Sigmoid colon (tissue), 7 donors: ENCODE measurements around the gene ITPR2. TPM values are rescaled to one million over a fixed set of nuclear protein-coding genes. Genes with fewer than 3 reads are reported as not detected.
"Not testable (repeated sequence)": the region's sequence is repeated elsewhere in the genome, so short reads cannot be mapped to it uniquely, and the experiment has no call there.

Experiments used
- DNase-seq: peaks from one replicate; pipeline ENCODE4 v3.0.0-alpha.2; 2019
- H3K27ac ChIP-seq, 4 donors: fragments of 200-600 bp; sonication (generic); one replicate each; pipeline ENCODE4 v1.5.1; 2016 to 2019; ENCODE audit warnings: mild to moderate bottlenecking in 1 of 4
- H3K27me3 ChIP-seq, 3 donors: fragments of 200-600 bp; sonication (generic); one replicate each; pipeline ENCODE4 v1.5.1; 2019; ENCODE audit warnings: mild to moderate bottlenecking in 1 of 3
- H3K36me3 ChIP-seq, 4 donors: fragments of 200-600 bp; sonication (generic); one replicate each; pipeline ENCODE4 v1.5.1; 2016 to 2019
- H3K4me1 ChIP-seq, 4 donors: fragments of 200-600 bp; sonication (generic); one replicate each; pipeline ENCODE4 v1.5.1; 2017 to 2019
- H3K4me3 ChIP-seq, 4 donors: fragments of 200-600 bp; sonication (generic); one replicate each; pipeline ENCODE4 v1.5.1; 2017 to 2019; ENCODE audit warnings: mild to moderate bottlenecking in 2 of 4, moderate library complexity in 1 of 4
- H3K9me3 ChIP-seq, 4 donors: fragments of 200-600 bp in 3 of 4; sonication (generic) in 3 of 4; one replicate each; pipeline versions ENCODE4 v1.5.1 to v1.6.1; 2013 to 2019
- EP300 ChIP-seq, 4 donors: sonication (generic); formaldehyde crosslinking; IDR thresholded peaks; one replicate each; pipeline ENCODE4 v1.6.1; 2017; ENCODE audit warnings: antibody characterized with exemption in 4 of 4
- POLR2A ChIP-seq, 2 donors: fragments of 450-650 bp; IDR thresholded peaks; one replicate each; pipeline ENCODE4 v1.6.1; 2016; ENCODE audit warnings: antibody characterized with exemption in 2 of 2, mild to moderate bottlenecking in 2 of 2, moderate library complexity in 2 of 2
- POLR2AphosphoS5 ChIP-seq, 4 donors: sonication (generic); formaldehyde crosslinking; IDR thresholded peaks; one replicate each; pipeline ENCODE4 v1.6.1; 2017; ENCODE audit warnings: antibody characterized with exemption in 4 of 4
- WGBS, 2 donors: extraction: QIAGEN DNeasy Blood & Tissue Kit; methylation state at CpG; one replicate each; pipeline ENCODE4 v1.1.7; 2013; 5-methylcytosine and 5-hydroxymethylcytosine counted together
- intact Hi-C: fragments of 100-400 bp; cut with DNase I; formaldehyde crosslinking; loops from one replicate; pipeline ENCODE4 v1.15.1; 2023
- polyA plus RNA-seq, 3 donors: library from polyadenylated mRNA; stranded (reverse); fragments of 200-250 nt; gene quantifications; one replicate each; pipeline ENCODE4 v1.2.3, GENCODE V29; 2013
- total RNA-seq, 4 donors: library from RNA; depleted of rRNA; stranded (reverse); fragments of >200 nt; gene quantifications; one replicate each; pipeline ENCODE4 v1.1.0, GENCODE V29; 2016
- TF ChIP-seq, protein P1 (sequence below), 4 experiments: fragments of 450-650 bp in 3 of 4; fragments of 200-600 bp in 1 of 4; IDR thresholded peaks; one replicate each; pipeline ENCODE4 v1.5.1; 2016 to 2019; ENCODE audit warnings: antibody characterized with exemption in 4 of 4, mild to moderate bottlenecking in 3 of 4, moderate library complexity in 2 of 4
- donor health status: healthy with polysubstance abuse.
- donor health status: Bipolar disorder and iron deficiency.
- donor health status: healthy.

ITPR2 gene
- total and polyA plus RNA-seq, 7 donors = 1.4 to 78.1 (median 58.9) TPM

DNA sequence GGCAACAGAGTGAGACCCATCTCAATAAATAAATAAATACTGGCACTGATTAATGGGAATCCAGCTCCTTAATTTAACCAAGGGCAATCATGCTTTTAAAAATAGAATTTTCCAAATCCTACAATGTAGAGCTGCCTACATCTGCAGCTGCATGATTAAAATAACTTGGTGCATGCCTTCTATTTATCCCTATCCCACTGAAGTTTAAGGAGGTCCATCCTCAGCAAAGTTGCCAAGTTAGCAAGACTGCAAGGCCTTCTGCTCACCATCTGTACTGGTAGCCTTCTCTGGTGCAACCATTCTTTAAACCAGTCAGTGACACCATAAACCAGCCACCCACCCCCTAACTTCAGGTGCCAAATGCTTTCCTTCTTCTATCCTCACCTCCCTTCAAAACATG, 226.1 kb downstream of the ITPR2 start:
- Histone ChIP-seq H3K4me3 (no peak overlapping the region), H3K9me3 (no peaks in the 10 kb centered on the region), H3K36me3 (peaks cover 0 to 8% (median under 1%) of the 10 kb centered on the region in 4 donors), H3K27me3 (no peaks in the 10 kb centered on the region), H3K4me1 (no peaks in the 10 kb centered on the region), H3K27ac (no peak overlapping the region)
- intact Hi-C loops = no loop called here
- no peak for DNase-seq
- TF ChIP-seq EP300 (IDR thresholded peaks at IDR 0.05) = no peak
- TF ChIP-seq POLR2AphosphoS5 (IDR thresholded peaks at IDR 0.05) = no peak
- TF ChIP-seq, protein P1, sequence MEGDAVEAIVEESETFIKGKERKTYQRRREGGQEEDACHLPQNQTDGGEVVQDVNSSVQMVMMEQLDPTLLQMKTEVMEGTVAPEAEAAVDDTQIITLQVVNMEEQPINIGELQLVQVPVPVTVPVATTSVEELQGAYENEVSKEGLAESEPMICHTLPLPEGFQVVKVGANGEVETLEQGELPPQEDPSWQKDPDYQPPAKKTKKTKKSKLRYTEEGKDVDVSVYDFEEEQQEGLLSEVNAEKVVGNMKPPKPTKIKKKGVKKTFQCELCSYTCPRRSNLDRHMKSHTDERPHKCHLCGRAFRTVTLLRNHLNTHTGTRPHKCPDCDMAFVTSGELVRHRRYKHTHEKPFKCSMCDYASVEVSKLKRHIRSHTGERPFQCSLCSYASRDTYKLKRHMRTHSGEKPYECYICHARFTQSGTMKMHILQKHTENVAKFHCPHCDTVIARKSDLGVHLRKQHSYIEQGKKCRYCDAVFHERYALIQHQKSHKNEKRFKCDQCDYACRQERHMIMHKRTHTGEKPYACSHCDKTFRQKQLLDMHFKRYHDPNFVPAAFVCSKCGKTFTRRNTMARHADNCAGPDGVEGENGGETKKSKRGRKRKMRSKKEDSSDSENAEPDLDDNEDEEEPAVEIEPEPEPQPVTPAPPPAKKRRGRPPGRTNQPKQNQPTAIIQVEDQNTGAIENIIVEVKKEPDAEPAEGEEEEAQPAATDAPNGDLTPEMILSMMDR (IDR thresholded peaks at IDR 0.05) = no peak
- TF ChIP-seq POLR2A (IDR thresholded peaks at IDR 0.05) = no peak

DNA sequence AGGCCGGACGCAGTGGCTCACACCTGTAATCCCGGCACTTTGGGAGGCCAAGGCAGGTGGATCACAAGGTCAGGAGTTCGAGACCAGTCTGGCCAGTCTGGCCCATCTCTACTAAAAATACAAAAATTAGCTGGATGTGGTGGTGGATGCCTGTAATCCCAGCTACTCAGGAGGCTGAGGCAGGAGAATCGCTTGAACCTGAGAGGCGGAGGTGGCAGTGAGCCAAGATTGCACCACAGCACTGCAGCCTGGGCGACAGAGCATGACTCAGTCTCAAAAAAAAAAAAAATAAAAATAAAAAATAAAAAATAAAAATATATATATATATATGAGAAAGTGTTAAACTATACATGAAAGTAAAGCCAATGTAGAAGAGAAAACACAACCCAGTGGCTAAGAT, 228.2 kb downstream of the ITPR2 start:
- H3K36me3 ChIP-seq = peaks cover 0 to 22% (median 3%) of the 10 kb centered on the region in 4 donors
- H3K9me3 ChIP-seq, DNase-seq, H3K27ac ChIP-seq, intact Hi-C loops, H3K4me3 ChIP-seq, H3K4me1 ChIP-seq, H3K27me3 ChIP-seq: not testable (repeated sequence)
- WGBS, 2 donors = 97 to 98% methylated on average over 7 of the region's 7 CpGs

DNA sequence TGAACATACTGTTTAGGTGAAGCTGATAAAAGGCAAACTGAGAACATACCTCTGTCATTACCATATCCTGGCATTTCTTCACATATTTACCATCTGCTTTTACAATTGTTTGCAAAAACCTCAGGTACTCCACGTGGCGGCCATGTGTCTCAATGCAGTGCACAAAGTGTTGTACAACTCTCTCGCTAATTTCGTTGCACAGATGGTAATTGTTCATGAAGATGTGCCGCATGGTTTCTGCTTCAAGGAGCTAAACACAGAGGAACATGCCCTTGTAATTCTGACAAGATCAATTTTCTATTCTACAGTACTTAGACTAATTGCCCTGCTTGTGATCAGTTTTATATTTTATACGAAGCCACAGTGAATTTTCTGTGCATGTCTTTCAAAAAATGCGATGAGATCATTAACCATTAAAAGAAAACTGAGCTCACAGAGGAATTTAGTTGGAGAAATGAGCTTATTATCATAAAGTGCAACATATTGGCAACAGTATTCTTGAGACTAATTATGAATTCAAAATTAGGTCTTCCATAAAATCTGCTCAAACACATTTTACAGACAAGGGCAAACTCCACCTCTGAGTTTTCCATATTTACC, 233.8 kb downstream of the ITPR2 start:
- Histone ChIP-seq H3K4me1 (no peaks in the 10 kb centered on the region), H3K36me3 (peaks cover 0 to 78% (median 8%) of the 10 kb centered on the region in 4 donors), H3K27me3 (no peaks in the 10 kb centered on the region), H3K4me3 (no peak overlapping the region), H3K27ac (no peak overlapping the region), H3K9me3 (no peaks in the 10 kb centered on the region)
- intact Hi-C loops = no loop called here
- 82 to 90% methylated on average over 7 of the region's 7 CpGs for WGBS, 2 donors
- no peak for TF ChIP-seq EP300 (IDR thresholded peaks at IDR 0.05)
- no peak for TF ChIP-seq POLR2AphosphoS5 (IDR thresholded peaks at IDR 0.05)
- no peak for TF ChIP-seq POLR2A (IDR thresholded peaks at IDR 0.05)
- TF ChIP-seq, protein P1 (IDR thresholded peaks at IDR 0.05) = no peak
- no peak for DNase-seq

DNA sequence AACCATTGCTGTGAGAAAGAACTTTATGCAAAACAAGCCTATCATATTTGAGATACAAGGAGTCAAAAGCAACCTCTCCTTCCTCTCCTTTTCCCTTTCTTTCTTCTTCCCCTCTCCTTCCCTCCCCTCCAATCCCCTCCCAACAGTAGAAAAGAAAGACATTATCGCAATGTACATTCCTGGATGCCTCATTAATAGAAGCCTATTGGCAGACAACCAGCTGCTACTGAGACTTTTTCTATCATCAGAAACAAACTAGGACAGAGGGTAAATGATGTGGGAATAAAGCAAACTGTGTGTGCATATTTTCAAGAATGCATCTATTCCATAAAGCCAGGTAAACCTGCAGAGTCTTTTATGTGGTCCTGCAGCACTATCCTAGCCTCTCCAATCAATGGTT, 237.2 kb downstream of the ITPR2 start:
- Histone ChIP-seq H3K27ac (no peak overlapping the region), H3K27me3 (no peaks in the 10 kb centered on the region), H3K36me3 (peaks cover 0 to 75% (median 5%) of the 10 kb centered on the region in 4 donors), H3K4me3 (no peak overlapping the region), H3K4me1 (no peaks in the 10 kb centered on the region), H3K9me3 (no peaks in the 10 kb centered on the region)
- 93 to 98% methylated on average over 1 of the region's 1 CpG for WGBS, 2 donors
- DNase-seq = no peak
- TF ChIP-seq POLR2A (IDR thresholded peaks at IDR 0.05) = no peak
- TF ChIP-seq, protein P1 (IDR thresholded peaks at IDR 0.05) = no peak
- TF ChIP-seq EP300 (IDR thresholded peaks at IDR 0.05) = no peak
- TF ChIP-seq POLR2AphosphoS5 (IDR thresholded peaks at IDR 0.05) = no peak
- intact Hi-C loops = no loop called here

DNA sequence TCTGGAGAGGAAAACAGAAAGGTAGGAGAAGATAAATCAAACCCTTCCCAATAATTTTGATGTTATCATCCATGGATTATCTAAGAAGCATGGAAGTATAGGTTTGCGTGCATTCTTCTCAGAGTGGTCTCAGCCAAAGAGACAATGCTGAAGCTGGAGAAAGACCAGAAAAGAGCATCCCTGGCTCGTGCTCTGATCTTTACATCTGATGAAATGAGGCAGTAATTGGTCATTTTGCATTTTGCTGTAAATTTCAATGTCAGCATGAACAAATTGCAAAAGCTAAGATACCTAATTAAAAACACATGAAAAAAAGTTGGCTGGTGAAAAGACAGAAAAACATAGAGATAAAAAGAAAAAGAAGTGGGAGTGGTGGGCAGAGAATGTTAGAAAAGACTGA, 252.4 kb downstream of the ITPR2 start:
- intact Hi-C loops = no loop called here
- Histone ChIP-seq H3K27ac (no peak overlapping the region), H3K4me3 (no peak overlapping the region), H3K4me1 (no peaks in the 10 kb centered on the region), H3K9me3 (no peaks in the 10 kb centered on the region), H3K27me3 (no peaks in the 10 kb centered on the region), H3K36me3 (peaks cover 0 to 46% (median 7%) of the 10 kb centered on the region in 4 donors)
- DNase-seq = no peak
- TF ChIP-seq POLR2AphosphoS5 (IDR thresholded peaks at IDR 0.05) (no peak), POLR2A (IDR thresholded peaks at IDR 0.05) (no peak), EP300 (IDR thresholded peaks at IDR 0.05) (no peak)
- TF ChIP-seq, protein P1 (IDR thresholded peaks at IDR 0.05) = no peak
- WGBS, 2 donors = 97 to 99% methylated on average over 2 of the region's 2 CpGs
